ENCODE data around the gene PSTPIP1.

DNA sequence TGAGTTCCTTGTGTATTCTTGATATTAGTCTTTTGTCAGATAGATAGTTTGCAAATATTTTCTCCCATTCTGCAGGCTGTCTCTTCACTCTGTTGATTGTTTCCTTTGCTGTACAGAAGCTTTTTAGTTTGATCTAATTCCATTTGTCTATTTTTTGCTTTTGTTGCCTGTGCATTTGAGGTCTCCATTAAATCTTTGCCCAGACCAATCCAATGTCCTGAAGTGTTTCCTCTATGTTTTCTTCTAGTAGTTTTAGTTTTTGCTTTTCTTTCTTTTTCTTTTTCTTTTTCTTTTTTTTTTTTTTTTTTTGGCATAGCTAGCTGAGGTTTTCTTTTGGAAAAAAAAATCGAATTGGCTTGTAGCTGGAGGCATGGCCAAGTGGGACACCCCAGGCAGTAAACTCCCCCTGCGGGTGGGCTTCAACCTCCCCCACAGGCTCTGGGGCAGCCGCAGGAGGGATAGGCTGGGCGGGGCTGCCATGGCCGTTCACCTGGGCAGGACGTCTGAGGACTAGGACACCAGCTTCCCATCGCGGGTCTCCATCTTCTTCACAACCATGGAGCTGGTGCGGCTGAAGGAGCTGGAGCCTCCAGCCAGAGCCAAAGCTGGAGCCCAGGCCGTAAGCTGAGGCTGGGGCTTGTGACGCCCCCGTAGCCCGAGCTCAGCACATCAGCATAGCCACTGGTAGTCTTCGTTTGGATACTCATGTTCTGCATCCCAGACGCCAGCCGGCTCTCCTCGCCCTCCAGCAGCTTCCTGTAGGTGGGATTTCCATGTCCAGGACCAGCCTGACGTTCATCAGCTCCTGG, 16.2 kb upstream of the PSTPIP1 start:
- TF ChIP-seq, protein P1, sequence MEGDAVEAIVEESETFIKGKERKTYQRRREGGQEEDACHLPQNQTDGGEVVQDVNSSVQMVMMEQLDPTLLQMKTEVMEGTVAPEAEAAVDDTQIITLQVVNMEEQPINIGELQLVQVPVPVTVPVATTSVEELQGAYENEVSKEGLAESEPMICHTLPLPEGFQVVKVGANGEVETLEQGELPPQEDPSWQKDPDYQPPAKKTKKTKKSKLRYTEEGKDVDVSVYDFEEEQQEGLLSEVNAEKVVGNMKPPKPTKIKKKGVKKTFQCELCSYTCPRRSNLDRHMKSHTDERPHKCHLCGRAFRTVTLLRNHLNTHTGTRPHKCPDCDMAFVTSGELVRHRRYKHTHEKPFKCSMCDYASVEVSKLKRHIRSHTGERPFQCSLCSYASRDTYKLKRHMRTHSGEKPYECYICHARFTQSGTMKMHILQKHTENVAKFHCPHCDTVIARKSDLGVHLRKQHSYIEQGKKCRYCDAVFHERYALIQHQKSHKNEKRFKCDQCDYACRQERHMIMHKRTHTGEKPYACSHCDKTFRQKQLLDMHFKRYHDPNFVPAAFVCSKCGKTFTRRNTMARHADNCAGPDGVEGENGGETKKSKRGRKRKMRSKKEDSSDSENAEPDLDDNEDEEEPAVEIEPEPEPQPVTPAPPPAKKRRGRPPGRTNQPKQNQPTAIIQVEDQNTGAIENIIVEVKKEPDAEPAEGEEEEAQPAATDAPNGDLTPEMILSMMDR (conservative IDR thresholded peaks at IDR 0.05; ENCODE audit: low read depth in 2 of 2), result no peak
- no peak for TF ChIP-seq EZH2 (IDR thresholded peaks at IDR 0.05; ENCODE audit: low read depth, unreplicated experiment)
- no peak for TF ChIP-seq JUNB (IDR thresholded peaks at IDR 0.05; ENCODE audit: unreplicated experiment)
- TF ChIP-seq POLR2AphosphoS5 (IDR thresholded peaks at IDR 0.05; ENCODE audit: low read depth), result no peak
- TF ChIP-seq EZH2phosphoT487 (IDR thresholded peaks at IDR 0.05; ENCODE audit: unreplicated experiment), result no peak
- no peak for TF ChIP-seq CREB1 (CRISPR knock-in tag; IDR thresholded peaks at IDR 0.05; ENCODE audit: low read depth)
